NK-92 treated with Interleukin-12 subunit alpha and Interleukin-12 subunit beta, amount 100 ng/mL, for 24 hours (cell line): ENCODE measurements around the gene MBP.

Experiments used
- DNase-seq: peaks from one replicate; lab custom pipeline; 2025; lab: John Stamatoyannopoulos, UW

MBP gene

GRCh38 chr18:76943542-76944339 lies 188.8 kb downstream of the MBP start:
- no peak for DNase-seq

- no peak for DNase-seq
These were observed 191.3 kb downstream of the MBP start for GRCh38 chr18:76941284-76941683.

DNA sequence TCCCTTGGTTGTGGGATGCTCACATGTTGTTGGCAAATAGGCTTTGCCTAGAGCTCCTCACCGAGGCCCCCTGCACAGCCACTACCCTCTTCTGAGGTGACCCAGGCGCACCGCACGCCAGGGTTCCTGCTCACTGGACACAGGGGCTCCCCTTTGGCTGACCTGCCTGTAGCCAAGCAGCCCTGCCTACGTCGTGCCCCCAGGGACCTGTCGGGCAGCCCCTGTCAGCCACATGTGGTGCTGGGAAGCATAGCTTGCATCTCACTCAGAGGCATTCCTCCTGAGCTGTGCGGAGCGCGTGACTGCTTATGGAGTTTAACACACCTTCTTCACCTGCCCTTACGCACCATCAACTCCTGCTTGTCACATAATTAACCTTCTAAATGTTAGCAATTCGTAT lies 194.0 kb downstream of the MBP start:
- DNase-seq = no peak

DNA sequence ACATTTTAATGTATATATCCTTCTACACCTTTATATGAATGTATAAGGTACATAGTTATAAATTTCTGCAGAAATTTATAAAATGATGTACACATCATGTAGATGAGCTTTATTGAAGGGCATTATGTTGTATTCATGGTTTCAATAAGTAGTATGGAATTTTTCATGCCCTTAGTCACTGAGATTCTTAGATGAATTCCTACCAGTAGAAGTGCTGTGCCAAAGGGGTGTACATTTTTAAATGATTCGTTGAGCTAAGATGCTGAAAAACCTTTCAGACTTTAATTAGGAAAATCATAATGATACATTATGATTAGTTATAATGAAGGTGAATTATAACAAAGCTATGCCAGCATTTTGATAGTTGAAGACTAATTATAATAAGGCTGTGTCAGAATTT lies 195.0 kb downstream of the MBP start:
- DNase-seq = no peak

DNA sequence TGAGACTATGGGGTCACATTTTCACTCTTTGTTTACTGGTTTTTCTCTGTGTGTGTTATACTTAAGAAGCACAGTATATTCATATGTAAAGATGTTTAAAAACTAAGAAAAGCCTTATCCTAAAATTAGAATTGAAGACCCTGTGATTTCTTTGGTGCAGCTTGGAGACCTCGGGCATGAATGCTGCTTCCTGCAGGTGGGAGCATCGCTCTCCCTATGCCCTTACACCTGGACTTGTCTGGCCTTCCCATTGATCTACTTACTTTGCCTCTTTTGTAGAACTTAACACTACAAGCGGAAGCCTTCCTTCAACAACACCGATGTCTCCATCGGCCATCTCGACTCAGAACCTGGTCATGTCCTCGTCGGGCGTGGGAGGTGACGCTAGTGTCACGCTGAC lies 195.7 kb downstream of the MBP start:
- no peak for DNase-seq

DNA sequence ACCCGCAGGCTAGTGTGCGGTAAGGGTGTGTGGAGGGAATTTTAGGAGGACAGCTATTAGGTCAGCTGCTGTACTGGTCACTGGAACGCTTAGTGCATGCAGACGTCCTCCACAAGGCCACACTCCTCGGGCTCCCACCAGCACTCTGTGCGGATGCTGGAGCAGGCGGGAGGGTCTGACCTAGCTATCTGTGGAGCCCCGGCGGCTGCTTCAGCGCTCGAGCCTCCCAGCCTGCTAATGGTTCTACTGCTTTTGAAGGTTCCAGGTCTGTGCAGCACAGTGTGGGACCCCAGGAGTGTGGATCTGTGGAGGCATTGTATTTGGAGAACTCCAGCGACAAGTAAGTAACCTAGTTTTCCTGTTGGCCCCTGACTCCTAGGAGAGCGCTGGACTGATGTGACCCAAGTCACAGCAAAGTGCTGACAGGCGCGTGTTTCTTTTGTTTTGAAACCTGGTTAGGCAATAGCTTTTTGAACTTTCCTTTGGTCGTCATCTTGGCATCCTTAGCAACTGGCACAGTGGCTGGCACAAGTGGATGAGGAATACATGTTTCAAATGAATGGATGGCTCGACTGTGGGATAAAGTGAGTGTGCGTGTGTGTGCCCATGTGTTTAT lies 196.8 kb downstream of the MBP start:
- no peak for DNase-seq

DNA sequence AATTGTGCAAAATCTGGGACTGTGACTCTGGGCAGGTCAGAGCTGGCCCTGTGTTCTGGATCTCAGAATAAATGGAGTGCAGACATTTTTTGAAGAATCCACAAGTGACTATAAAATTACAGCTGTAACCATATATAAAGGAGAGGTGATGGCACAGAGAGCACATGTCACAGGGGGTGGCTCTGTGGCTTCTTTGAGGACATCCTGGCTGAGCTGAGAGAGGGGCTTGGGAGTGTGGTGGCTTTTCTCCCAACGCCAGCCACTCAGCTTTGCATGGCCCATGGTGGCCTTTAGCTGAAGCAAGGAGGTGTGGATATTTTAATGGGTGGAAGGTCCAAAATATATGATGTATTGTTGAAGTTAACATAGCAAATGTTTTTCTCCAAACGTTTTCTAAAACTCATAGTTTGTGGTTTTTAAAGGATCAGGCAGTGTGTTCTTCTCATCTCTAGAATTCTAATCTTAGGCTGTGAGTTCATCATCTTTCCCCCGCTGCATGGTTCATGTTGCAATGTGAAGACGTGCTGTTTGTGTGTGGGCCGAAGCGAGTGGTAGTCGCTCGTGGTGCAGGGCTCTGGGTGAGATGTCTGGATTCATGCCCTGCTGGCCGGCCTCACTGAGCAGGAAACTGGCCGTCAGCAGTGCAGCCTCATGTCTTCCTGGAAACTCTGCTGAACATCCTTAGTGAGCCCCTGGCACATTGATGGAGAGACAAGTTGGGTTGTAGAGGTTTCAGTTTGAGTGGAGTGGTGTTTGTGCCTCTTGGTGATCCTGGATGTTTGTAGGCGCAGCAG lies 200.4 kb downstream of the MBP start:
- DNase-seq = no peak

- DNase-seq = no peak
These were observed 201.4 kb downstream of the MBP start for GRCh38 chr18:76931171-76931570.
